Vagina (tissue), 2 donors: ENCODE data around the gene CSMD2. TPM values are rescaled to one million over a fixed set of nuclear protein-coding genes. Genes with fewer than 3 reads are reported as not detected.

Source experiments
- DNase-seq, 2 donors: peaks; one replicate each; pipeline ENCODE4 v3.0.0-alpha.2; 2017; ENCODE audit errors: extremely low spot score in 2 of 2
- H3K27ac ChIP-seq: fragments of 200-600 bp; sonication (generic); one replicate; pipeline ENCODE4 v1.5.1; 2019
- H3K27me3 ChIP-seq: fragments of 200-600 bp; sonication (generic); one replicate; pipeline ENCODE4 v1.5.1; 2019
- H3K36me3 ChIP-seq, 2 donors: fragments of 200-600 bp; sonication (generic); one replicate each; pipeline ENCODE4 v1.5.1; 2017 to 2019
- H3K4me1 ChIP-seq: fragments of 200-600 bp; sonication (generic); one replicate; pipeline ENCODE4 v1.5.1; 2019
- H3K4me3 ChIP-seq, 2 donors: fragments of 200-600 bp; sonication (generic); 1 replicate in 1 of 2; 2 replicates in 1 of 2; pipeline ENCODE4 v1.5.1; 2016 to 2019
- H3K9me3 ChIP-seq: fragments of 200-600 bp; sonication (generic); one replicate; pipeline ENCODE4 v1.5.1; 2019
- CTCF ChIP-seq, 3 experiments: fragments of 450-650 bp in 2 of 3; fragments of 200-600 bp in 1 of 3; sonication (generic) in 1 of 3; IDR thresholded peaks; one replicate each; pipeline ENCODE4 v1.5.1; 2017 to 2019; ENCODE audit warnings: antibody characterized with exemption in 3 of 3, mild to moderate bottlenecking in 2 of 3, moderate library complexity in 2 of 3
- POLR2A ChIP-seq, 2 donors: fragments of 450-650 bp; IDR thresholded peaks; one replicate each; pipeline ENCODE4 v1.6.1; 2017; ENCODE audit warnings: antibody characterized with exemption in 2 of 2, mild to moderate bottlenecking in 2 of 2, moderate library complexity in 2 of 2
- POLR2AphosphoS5 ChIP-seq, 2 donors: sonication (generic); formaldehyde crosslinking; IDR thresholded peaks; one replicate each; pipeline ENCODE4 v1.9.0; 2017; ENCODE audit warnings: antibody characterized with exemption in 2 of 2, mild to moderate bottlenecking in 2 of 2, low read depth in 1 of 2; ENCODE audit not compliant: insufficient read depth in 1 of 2
- intact Hi-C: fragments of 100-400 bp; cut with DNase I; formaldehyde crosslinking; loops from one replicate; pipeline ENCODE4 v1.15.1; 2023
- total RNA-seq: library from RNA; depleted of rRNA; stranded (reverse); fragments of >200 nt; gene quantifications from one replicate; pipeline ENCODE4 v1.2.3, GENCODE V29; 2016

Gene CSMD2
- total RNA-seq, 1 donor from 2014 or later, result 0.25 TPM

- DNase-seq, result no peak
- no peak overlapping the region for H3K4me3 ChIP-seq
- H3K9me3 ChIP-seq, result peaks cover 26% of the 10 kb centered on the region
- TF ChIP-seq CTCF (IDR thresholded peaks at IDR 0.05), result no peak
- no peak for TF ChIP-seq POLR2AphosphoS5 (IDR thresholded peaks at IDR 0.05; ENCODE audit: insufficient read depth in 1 of 2, low read depth in 1 of 2)
- no peak for TF ChIP-seq POLR2A (IDR thresholded peaks at IDR 0.05)
- intact Hi-C loops, result no loop called here
- H3K27me3 ChIP-seq, result no peaks in the 10 kb centered on the region
- no peak overlapping the region for H3K27ac ChIP-seq
- no peaks in the 10 kb centered on the region for H3K4me1 ChIP-seq
- H3K36me3 ChIP-seq, result peaks cover 0 to 52% of the 10 kb centered on the region in 2 donors
Observed at GRCh38 chr1:33494929-33495328, 670.1 kb downstream of the CSMD2 start.

GRCh38 chr1:33488624-33489023 lies 676.4 kb downstream of the CSMD2 start:
- intact Hi-C loops, result no loop called here
- Histone ChIP-seq H3K4me3 (no peak overlapping the region), H3K4me1 (no peaks in the 10 kb centered on the region), H3K36me3 (peaks cover 0 to 61% of the 10 kb centered on the region in 2 donors), H3K27ac (no peak overlapping the region), H3K9me3 (peaks cover 7% of the 10 kb centered on the region), H3K27me3 (no peaks in the 10 kb centered on the region)
- no peak for DNase-seq
- no peak for TF ChIP-seq POLR2AphosphoS5 (IDR thresholded peaks at IDR 0.05; ENCODE audit: insufficient read depth in 1 of 2, low read depth in 1 of 2)

DNA sequence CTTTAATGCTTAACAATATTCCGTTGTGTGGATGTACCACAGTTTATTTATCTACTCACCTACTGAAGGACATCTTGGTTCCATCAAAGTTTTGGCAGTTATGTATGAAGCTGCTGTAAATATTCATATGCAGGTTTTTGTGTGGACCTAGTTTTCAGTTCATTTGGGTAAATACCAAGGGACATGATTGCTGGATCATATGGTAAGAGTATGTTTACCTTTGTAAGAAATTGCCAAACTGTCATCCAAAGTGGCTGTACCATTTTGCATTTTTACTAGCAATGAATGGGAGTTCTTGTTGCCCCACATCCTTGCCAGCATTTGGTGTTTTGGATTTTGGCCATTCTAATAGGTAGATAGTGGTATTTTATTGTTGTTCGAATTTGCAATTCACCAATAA lies 682.6 kb downstream of the CSMD2 start:
- peaks cover 0 to 33% of the 10 kb centered on the region in 2 donors for H3K36me3 ChIP-seq
- intact Hi-C loops, result no loop called here
- TF ChIP-seq POLR2AphosphoS5 (IDR thresholded peaks at IDR 0.05; ENCODE audit: insufficient read depth in 1 of 2, low read depth in 1 of 2) (no peak), CTCF (IDR thresholded peaks at IDR 0.05) (no peak), POLR2A (IDR thresholded peaks at IDR 0.05) (no peak)

DNA sequence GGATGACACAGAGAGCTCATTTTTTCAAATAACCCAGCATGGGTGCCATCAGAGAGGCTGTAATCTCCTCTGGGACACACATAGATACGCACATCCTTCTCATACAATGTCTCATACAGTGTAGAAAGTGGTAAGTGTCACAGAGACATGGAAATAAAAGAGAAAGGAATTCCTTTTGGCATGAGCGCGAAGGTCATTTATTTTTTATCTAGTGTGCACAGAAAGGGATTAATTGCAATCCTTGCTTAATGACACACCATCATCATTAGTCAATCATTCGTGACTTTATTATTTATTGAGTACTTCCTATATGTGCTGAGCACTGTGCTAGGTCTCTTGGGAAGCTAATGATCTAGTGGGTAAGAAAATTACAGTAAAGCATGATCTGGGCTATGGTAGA lies 687.6 kb downstream of the CSMD2 start:
- intact Hi-C loops, result no loop called here
- Histone ChIP-seq H3K27me3 (no peaks in the 10 kb centered on the region), H3K27ac (no peak overlapping the region), H3K36me3 (peaks cover 0 to 20% of the 10 kb centered on the region in 2 donors), H3K4me1 (peaks cover 16% of the 10 kb centered on the region), H3K9me3 (no peaks in the 10 kb centered on the region), H3K4me3 (no peak overlapping the region)
- no peak for TF ChIP-seq POLR2AphosphoS5 (IDR thresholded peaks at IDR 0.05; ENCODE audit: insufficient read depth in 1 of 2, low read depth in 1 of 2)
- DNase-seq, result no peak

More for the DNA sequence above, 682.6 kb downstream of the CSMD2 start:
- H3K9me3 ChIP-seq, result no peaks in the 10 kb centered on the region
- H3K27me3 ChIP-seq, result no peaks in the 10 kb centered on the region
- no peak for DNase-seq
- H3K4me1 ChIP-seq, result no peaks in the 10 kb centered on the region
- H3K4me3 ChIP-seq, result no peak overlapping the region
- H3K27ac ChIP-seq, result no peak overlapping the region

DNA sequence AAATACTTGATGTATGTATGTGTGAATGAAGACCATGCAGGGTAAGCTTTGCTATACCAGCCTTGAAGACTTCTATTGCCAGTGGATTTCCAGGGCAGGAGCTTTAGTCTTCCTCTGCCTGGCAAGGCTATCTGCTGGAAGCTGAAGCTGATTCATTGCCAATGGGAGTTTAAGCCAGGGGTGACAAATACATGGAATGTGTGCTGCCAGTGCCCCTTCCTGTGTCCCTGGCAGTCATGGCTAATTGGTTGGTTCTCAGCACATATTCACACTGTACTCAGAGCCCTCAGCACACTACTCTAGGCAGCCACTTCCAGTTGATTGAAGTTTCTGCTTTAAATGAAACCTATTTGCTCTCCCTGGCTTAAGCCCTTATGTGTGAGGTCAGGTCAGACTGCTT lies 691.1 kb downstream of the CSMD2 start:
- Histone ChIP-seq H3K4me1 (peaks cover 24% of the 10 kb centered on the region), H3K4me3 (no peak overlapping the region), H3K36me3 (no peaks in the 10 kb centered on the region), H3K27me3 (no peaks in the 10 kb centered on the region), H3K9me3 (no peaks in the 10 kb centered on the region), H3K27ac (no peak overlapping the region)
- DNase-seq, result no peak
- intact Hi-C loops, result no loop called here
- TF ChIP-seq POLR2A (IDR thresholded peaks at IDR 0.05), result no peak
- no peak for TF ChIP-seq CTCF (IDR thresholded peaks at IDR 0.05)
- TF ChIP-seq POLR2AphosphoS5 (IDR thresholded peaks at IDR 0.05; ENCODE audit: insufficient read depth in 1 of 2, low read depth in 1 of 2), result no peak

GRCh38 chr1:33472269-33472980 lies 692.6 kb downstream of the CSMD2 start, which contains the start of gene ZSCAN20:
ZSCAN20 (plus strand) TSS chr1:33472645; CDS start chr1:33479289, 6,644 bp downstream.
- H3K9me3 ChIP-seq, result no peaks in the 10 kb centered on the region
- H3K27ac ChIP-seq, result peak within 1 kb of the TSS; percentile 85
- peaks cover 24% of the 10 kb centered on the region for H3K4me1 ChIP-seq
- intact Hi-C loops, result no loop called here
- peak in 1 of 2 donors; percentile 98 for DNase-seq
- peak within 1 kb of the TSS; percentile 65 to 67 for H3K4me3 ChIP-seq
- H3K27me3 ChIP-seq, result no peaks in the 10 kb centered on the region
- no peaks in the 10 kb centered on the region for H3K36me3 ChIP-seq
- TF ChIP-seq CTCF (IDR thresholded peaks at IDR 0.05) (no peak), POLR2AphosphoS5 (IDR thresholded peaks at IDR 0.05; ENCODE audit: insufficient read depth in 1 of 2, low read depth in 1 of 2) (peak; percentile 78 to 94), POLR2A (IDR thresholded peaks at IDR 0.05) (peak in 1 of 2 donors; percentile 5)
